HG02610 (cell line): ENCODE measurements around the gene ZBTB47.

ENCODE experiments used
- ATAC-seq: cut with Tn5 transposase; IDR thresholded peaks from one replicate; pipeline ENCODE4 v1.9.1; 2021; ENCODE audit warnings: mild to moderate bottlenecking, moderate library complexity; ENCODE audit not compliant: unreplicated experiment

ZBTB47 gene

DNA sequence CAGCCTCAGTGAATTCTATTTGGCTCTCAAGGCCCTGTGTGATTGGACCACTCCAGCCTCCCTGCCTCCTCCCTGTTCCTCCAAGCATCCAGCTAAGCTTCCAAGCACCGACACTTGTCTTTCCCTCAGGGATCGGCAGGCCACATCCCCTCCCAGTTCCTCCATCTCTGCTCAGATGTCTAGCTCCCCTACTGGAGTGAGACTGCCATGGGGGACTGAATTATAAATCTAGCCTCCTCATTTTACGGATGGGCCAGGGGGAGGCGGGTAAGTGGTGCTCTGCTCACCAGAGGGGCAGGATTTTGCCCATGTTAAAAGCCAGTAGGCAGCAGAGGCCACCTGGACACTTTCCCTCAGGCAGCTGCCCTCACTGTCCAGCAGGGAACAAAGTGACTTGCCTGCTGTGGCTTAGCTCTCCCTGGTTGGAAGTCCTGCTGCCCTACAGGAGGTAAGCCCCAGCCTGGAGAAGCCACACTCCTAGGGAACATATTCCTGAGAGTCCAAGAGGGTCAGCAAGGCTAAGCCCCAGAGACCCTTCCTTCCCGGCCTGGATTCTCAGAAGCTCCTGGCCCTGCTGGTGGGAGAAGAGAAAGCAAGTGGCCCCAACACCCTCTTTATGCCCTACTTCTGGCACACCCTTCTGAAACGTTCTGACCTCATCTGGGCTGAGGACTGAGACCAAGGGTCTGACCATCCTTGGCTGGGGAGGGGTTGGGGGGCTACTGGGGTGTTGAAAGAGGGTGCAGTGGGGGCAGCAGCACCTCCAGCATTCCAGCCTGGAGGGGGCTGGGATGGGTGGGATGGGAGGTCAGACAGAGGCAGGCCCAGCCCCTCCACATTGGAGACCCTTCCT lies 58.2 kb downstream of the ZBTB47 start:
- ATAC-seq, result no peak

DNA sequence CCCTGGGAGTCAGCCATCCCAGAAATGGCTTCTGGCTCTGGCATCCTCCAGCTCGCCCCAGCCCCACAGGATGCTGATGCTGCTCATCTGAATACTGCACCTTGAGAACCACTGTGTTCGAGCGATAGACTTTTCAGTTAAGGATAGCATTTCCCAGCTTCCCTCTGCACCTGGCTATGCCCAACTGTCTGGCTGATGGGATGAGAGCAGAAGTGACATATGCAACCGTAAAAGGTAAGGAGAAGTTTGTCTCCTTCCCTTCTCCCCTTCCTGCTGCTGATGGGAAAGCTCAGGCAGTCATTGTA lies 58.8 kb downstream of the ZBTB47 start:
- ATAC-seq, result no peak

DNA sequence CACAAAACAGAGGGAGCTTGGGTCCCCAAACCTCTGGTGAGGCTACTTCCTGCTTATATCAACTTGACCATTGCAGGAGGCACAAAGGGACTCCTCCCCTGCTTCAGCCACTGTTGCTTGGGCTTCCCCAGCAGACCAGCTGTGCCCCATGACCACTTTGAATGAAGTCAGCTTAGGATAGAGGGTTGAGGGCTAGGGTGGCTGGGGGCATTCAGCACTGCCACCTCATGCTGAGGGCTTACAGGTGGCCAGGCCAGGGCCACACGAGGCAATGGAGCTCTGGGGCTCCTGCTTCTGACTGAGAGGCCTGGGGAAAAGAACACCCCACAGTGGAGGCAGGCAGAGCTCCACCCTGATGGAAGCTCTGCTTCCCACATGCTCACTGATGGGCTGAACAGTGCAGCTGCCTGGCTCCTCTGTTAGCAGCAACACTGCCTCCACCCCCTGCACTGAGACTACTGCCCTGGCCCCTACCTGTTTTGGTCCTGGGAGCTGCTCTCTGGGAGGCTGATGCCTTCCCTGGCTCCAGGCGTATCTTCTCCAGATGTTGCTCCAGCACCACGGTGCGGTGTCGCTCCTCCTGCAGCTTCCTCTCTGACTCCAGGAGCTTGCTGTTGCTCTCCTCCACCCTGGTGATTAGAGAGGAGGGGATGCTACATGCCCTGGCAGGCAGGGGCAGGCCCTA lies 59.3 kb downstream of the ZBTB47 start:
- no peak for ATAC-seq

DNA sequence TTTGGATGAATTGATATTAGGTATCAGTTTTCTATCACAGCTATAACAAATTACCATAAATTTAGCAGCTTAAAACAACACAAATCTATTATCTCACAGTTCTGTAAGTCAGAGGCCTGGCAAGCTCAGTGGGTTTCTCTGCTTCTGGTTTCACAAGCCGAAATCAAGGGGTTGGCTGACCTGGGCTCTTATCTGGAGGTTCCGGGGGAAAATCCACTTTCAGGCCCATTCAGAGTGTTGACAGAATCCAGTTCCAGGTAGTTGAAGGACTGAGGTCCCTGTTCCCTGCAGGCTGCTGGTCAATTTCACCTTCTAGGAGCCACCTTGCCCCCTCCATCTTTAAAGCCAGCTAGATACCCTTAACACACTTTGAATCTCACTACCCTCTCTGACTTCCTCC lies 60.2 kb downstream of the ZBTB47 start:
- no peak for ATAC-seq

- ATAC-seq, result no peak
These were observed 60.8 kb downstream of the ZBTB47 start for GRCh38 chr3:42714171-42714852.
